Astrocyte of the cerebellum (primary cell): ENCODE measurements around the gene LHFPL2.

Experiments used
- DNase-seq: peaks from one replicate; pipeline ENCODE4 v3.0.0-alpha.2; 2011; ENCODE audit warnings: low read depth
- H3K4me3 ChIP-seq: 2 replicates; pipeline ENCODE4 v1.5.1; 2011; ENCODE audit warnings: mild to moderate bottlenecking, low read depth, low read length, moderate library complexity
- in situ Hi-C: cut with HindIII; loops from 2 replicates; pipeline ENCODE4 v1.10.0; 2017; ENCODE audit warnings: low sequenced_read_pairs
- TF ChIP-seq, protein P1 (sequence below): IDR thresholded peaks from 2 replicates; pipeline ENCODE4 v1.5.1; 2012; ENCODE audit warnings: low read length, low read depth, moderate library complexity, mild to moderate bottlenecking; ENCODE audit errors: missing control alignments

Gene LHFPL2

GRCh38 chr5:78550891-78551290 is 97.7 kb downstream of the LHFPL2 start:
- TF ChIP-seq, protein P1, sequence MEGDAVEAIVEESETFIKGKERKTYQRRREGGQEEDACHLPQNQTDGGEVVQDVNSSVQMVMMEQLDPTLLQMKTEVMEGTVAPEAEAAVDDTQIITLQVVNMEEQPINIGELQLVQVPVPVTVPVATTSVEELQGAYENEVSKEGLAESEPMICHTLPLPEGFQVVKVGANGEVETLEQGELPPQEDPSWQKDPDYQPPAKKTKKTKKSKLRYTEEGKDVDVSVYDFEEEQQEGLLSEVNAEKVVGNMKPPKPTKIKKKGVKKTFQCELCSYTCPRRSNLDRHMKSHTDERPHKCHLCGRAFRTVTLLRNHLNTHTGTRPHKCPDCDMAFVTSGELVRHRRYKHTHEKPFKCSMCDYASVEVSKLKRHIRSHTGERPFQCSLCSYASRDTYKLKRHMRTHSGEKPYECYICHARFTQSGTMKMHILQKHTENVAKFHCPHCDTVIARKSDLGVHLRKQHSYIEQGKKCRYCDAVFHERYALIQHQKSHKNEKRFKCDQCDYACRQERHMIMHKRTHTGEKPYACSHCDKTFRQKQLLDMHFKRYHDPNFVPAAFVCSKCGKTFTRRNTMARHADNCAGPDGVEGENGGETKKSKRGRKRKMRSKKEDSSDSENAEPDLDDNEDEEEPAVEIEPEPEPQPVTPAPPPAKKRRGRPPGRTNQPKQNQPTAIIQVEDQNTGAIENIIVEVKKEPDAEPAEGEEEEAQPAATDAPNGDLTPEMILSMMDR, result no peak
- in situ Hi-C loops, result no loop called here

GRCh38 chr5:78549043-78549442 is 99.5 kb downstream of the LHFPL2 start:
- in situ Hi-C loops, result no loop called here
- TF ChIP-seq, protein P1, result no peak
- DNase-seq, result no peak
- no peak overlapping the region for H3K4me3 ChIP-seq

More at GRCh38 chr5:78550891-78551290, 97.7 kb downstream of the LHFPL2 start:
- no peak for DNase-seq
- H3K4me3 ChIP-seq, result no peak overlapping the region

DNA sequence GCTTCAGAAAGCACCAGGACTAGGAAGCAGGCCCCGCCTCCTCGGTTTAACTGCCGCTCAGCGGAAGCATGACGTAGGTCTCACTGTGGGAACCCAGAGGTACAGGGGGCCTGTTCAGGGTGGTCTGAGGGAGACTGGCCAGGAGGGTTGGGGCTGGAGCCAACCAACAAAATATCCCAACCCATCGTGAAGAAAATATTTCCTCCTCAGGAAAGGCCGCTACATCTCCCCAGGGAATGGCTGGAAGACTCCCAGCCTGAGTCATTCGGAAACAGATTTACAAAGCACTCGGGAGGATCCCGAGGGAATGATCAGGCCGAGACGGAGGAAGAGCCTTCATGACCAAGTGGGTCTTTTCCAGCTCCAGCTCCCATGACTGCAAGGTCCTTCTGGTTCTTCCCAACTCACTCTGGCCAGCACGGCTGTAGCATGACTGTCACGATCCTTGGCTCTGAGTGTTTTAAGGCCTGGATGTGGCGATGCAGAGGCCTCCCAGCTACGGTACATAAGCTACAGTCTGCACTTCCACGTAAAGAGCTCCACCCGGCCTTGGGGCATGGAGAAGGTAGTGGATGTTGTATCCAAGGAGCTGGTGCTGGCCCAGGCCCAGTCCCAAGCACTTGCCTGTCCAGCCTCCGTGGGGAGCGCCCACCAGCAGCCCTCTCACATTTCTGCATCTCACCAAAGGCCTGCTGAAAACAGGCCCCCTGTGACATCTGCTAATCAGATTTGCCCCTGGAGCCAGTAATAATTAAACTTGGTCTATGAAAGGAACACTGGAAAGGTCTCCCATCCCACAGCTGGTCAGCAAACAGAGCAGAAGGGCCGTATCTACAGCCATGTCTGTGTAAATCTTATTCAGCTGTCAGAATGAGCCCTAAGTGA is 100.6 kb downstream of the LHFPL2 start:
- TF ChIP-seq, protein P1, result no peak
- H3K4me3 ChIP-seq, result no peak overlapping the region
- DNase-seq, result peak; percentile 61
- in situ Hi-C loops, result no loop called here

DNA sequence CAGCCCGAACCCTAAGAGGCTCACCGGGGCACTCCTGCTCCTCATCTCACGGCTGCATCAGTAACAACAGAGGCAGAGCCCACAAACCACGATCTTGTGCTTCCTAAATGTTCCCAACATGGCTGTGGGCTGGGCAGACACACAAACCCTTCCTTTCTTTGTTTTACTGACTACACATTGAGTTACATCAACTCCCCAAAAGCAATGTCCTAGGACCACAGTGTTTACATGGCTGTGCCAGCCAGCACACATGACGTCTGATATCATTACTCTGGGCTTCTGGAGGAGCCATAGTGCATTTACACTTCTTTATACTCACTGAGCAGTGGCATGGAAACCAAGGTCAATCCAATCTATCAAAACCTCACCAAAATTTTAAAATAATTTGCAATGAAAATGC is 101.4 kb downstream of the LHFPL2 start:
- TF ChIP-seq, protein P1, result no peak
- no peak overlapping the region for H3K4me3 ChIP-seq
- in situ Hi-C loops, result no loop called here
- DNase-seq, result peak; percentile 70

GRCh38 chr5:78546276-78546996 is 102.1 kb downstream of the LHFPL2 start:
- TF ChIP-seq, protein P1, result no peak
- in situ Hi-C loops, result no loop called here
- DNase-seq, result no peak

DNA sequence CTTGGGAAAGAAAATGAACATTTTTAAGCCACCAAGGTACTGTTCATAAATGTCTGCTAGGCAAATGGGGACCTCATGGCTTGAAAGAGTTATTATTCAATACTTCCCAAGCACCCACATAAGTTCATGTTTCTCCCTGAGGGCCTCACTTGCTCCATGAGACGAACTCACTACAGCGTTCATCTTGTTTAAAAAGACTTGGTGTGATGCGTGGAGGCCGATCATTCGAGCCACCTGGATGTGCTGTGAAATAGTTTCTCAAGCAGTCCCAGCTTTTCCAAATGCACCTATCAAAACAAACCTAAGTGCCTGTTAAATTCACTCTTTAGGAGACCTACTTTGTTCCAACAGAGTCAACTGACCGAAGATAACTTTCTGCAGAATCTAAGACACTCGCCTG is 103.2 kb downstream of the LHFPL2 start:
- TF ChIP-seq, protein P1, result no peak
- in situ Hi-C loops, result no loop called here
- DNase-seq, result no peak
- H3K4me3 ChIP-seq, result no peak overlapping the region

More at GRCh38 chr5:78546276-78546996, 102.1 kb downstream of the LHFPL2 start:
- no peak overlapping the region for H3K4me3 ChIP-seq
